GM12878 (cell line): ENCODE data around the gene CTSO. TPM values are rescaled to one million over a fixed set of nuclear protein-coding genes. Genes with fewer than 3 reads are reported as not detected.

ENCODE experiments used
- ATAC-seq: fragments of 200-7000 bp; cut with Tn5 transposase; 3 replicates; pipeline ENCODE4 v1.9.1; 2020; ENCODE audit warnings: mild to moderate bottlenecking, moderate library complexity
- BruUV-seq: library from RNA; stranded (reverse); fragments of 400-500 nt; replicated peaks from 2 replicates; lab custom pipeline; 2021; lab: Mats Ljungman, UMichigan
- CTCF ChIA-PET: fragments of 300-600 bp; sonication (Branson Sonifier 250); formaldehyde crosslinking; extraction: SDS; loops from one replicate; lab custom pipeline; 2021; ENCODE audit warnings: inconsistent platforms; lab: Yijun Ruan, JAX
- POLR2A ChIA-PET: fragments of 350-600 bp; formaldehyde crosslinking; extraction: SDS; loops from one replicate; lab custom pipeline; 2021; ENCODE audit warnings: inconsistent platforms; lab: Charles Lee
- RAD21 ChIA-PET: fragments of 300-600 bp; sonication (Branson Sonifier 250); formaldehyde crosslinking; loops from one replicate; lab custom pipeline; 2023; ENCODE audit warnings: antibody characterized with exemption; ENCODE audit not compliant: unreplicated experiment; lab: Charles Lee
- SMC1A ChIA-PET: fragments of 300-600 bp; sonication (Branson Sonifier 250); formaldehyde crosslinking; loops from one replicate; lab custom pipeline; 2023; ENCODE audit not compliant: unreplicated experiment, uncharacterized antibody; lab: Charles Lee
- DNase-seq: peaks from one replicate; pipeline ENCODE4 v3.0.0-alpha.2; 2011; ENCODE audit warnings: low read depth, low spot score
- FAIRE-seq: peaks from 3 replicates; lab custom pipeline; 2011; peaks lifted over from hg19 to GRCh38; lab: Jason Lieb, UNC
- H2AFZ ChIP-seq: 2 replicates; pipeline ENCODE4 v1.6.0; 2011; ENCODE audit warnings: low read depth, low read length, control low read depth; ENCODE audit not compliant: control insufficient read depth
- H3K27ac ChIP-seq: 2 replicates; pipeline ENCODE4 v1.5.1; 2011; ENCODE audit warnings: control low read depth; ENCODE audit not compliant: control insufficient read depth, insufficient read depth
- H3K27me3 ChIP-seq, 2 experiments: replicated peaks in 1 of 2; 2 replicates each; pipeline versions ENCODE4 v1.6.0 to v1.6.1; 2011; ENCODE audit warnings: low read length in 1 of 2; ENCODE audit not compliant: control insufficient read depth in 2 of 2, insufficient read depth in 2 of 2
- H3K36me3 ChIP-seq, 2 experiments: 2 replicates each; pipeline ENCODE4 v1.5.1; 2011; ENCODE audit warnings: low read length in 1 of 2; ENCODE audit not compliant: control insufficient read depth in 2 of 2, insufficient read depth in 2 of 2
- H3K4me1 ChIP-seq: 2 replicates; pipeline ENCODE4 v1.6.1; 2011; ENCODE audit warnings: mild to moderate bottlenecking, low read length, moderate library complexity, mixed read lengths; ENCODE audit not compliant: control insufficient read depth, insufficient read depth
- H3K4me2 ChIP-seq: 2 replicates; pipeline ENCODE4 v1.6.0; 2011; ENCODE audit warnings: control low read depth; ENCODE audit not compliant: control insufficient read depth, insufficient read depth
- H3K4me3 ChIP-seq: fragments of 200-600 bp; sonication (generic); 2 replicates; pipeline ENCODE4 v1.5.1; 2016
- H3K79me2 ChIP-seq: 2 replicates; pipeline ENCODE4 v1.6.0; 2011; ENCODE audit warnings: low read length; ENCODE audit not compliant: control insufficient read depth, insufficient read depth
- H3K9ac ChIP-seq: 2 replicates; pipeline ENCODE4 v1.8.0; 2011; ENCODE audit warnings: low read length, control low read depth, mixed read lengths; ENCODE audit not compliant: control insufficient read depth, insufficient read depth
- H3K9me3 ChIP-seq: replicated peaks from 3 replicates; pipeline ENCODE4 v1.5.1; 2011; ENCODE audit warnings: mild to moderate bottlenecking, low read length; ENCODE audit not compliant: control insufficient read depth, insufficient read depth
- H4K20me1 ChIP-seq: 2 replicates; pipeline ENCODE4 v1.6.0; 2011; ENCODE audit not compliant: control insufficient read depth, insufficient read depth
- BRCA1 ChIP-seq: IDR thresholded peaks from 2 replicates; pipeline ENCODE4 v1.6.1; 2011; ENCODE audit warnings: low read depth, low read length, improper control_type of control experiment
- CHD4 ChIP-seq: fragments of 200-600 bp; sonication (generic); IDR thresholded peaks from 2 replicates; pipeline ENCODE4 v1.6.1; 2016; ENCODE audit warnings: mild to moderate bottlenecking
- EZH2 ChIP-seq: IDR thresholded peaks from 2 replicates; pipeline ENCODE4 v1.6.1; 2012; ENCODE audit warnings: low read depth, mild to moderate bottlenecking, control low read depth, inconsistent platforms, low read length, borderline replicate concordance; ENCODE audit not compliant: control insufficient read depth
- JUND ChIP-seq: IDR thresholded peaks from 2 replicates; pipeline ENCODE4 v1.6.1; 2012; ENCODE audit warnings: low read depth, mild to moderate bottlenecking, low read length, improper control_type of control experiment, moderate library complexity
- PML ChIP-seq: IDR thresholded peaks from 2 replicates; pipeline ENCODE4 v1.6.1; 2012; ENCODE audit warnings: low read length, inconsistent platforms
- RAD51 ChIP-seq: fragments of 450-650 bp; IDR thresholded peaks from 2 replicates; pipeline ENCODE4 v1.6.1; 2016; ENCODE audit warnings: moderate library complexity, mild to moderate bottlenecking, inconsistent platforms
- RELA ChIP-seq: fragments of 450-650 bp; IDR thresholded peaks from 2 replicates; pipeline ENCODE4 v1.8.0; 2014; ENCODE audit warnings: borderline replicate concordance; ENCODE audit not compliant: partially characterized antibody
- SIX5 ChIP-seq: IDR thresholded peaks from 2 replicates; pipeline ENCODE4 v1.6.1; 2011; ENCODE audit warnings: mild to moderate bottlenecking, low read depth, low read length, moderate library complexity; ENCODE audit not compliant: severe bottlenecking
- SMAD5 ChIP-seq: IDR thresholded peaks from 2 replicates; pipeline ENCODE4 v1.6.1; 2016; ENCODE audit warnings: antibody characterized with exemption, low read depth
- STAT3 ChIP-seq: IDR thresholded peaks from 2 replicates; pipeline ENCODE4 v1.6.1; 2011; ENCODE audit warnings: low read depth, low read length, improper control_type of control experiment
- TBL1XR1 ChIP-seq: IDR thresholded peaks from 2 replicates; pipeline ENCODE4 v1.6.1; 2012; ENCODE audit warnings: low read depth, low read length, improper control_type of control experiment
- ZNF384 ChIP-seq: IDR thresholded peaks from 2 replicates; pipeline ENCODE4 v1.6.1; 2012; ENCODE audit warnings: low read depth, mild to moderate bottlenecking, low read length, improper control_type of control experiment, borderline replicate concordance
- ZNF622 ChIP-seq: fragments of 450-650 bp; IDR thresholded peaks from 2 replicates; pipeline ENCODE4 v1.6.1; 2017; ENCODE audit warnings: mild to moderate bottlenecking, inconsistent platforms
- in situ Hi-C: fragments of 300-500 bp; cut with MboI; formaldehyde crosslinking; loops from 9 replicates; pipeline ENCODE4 v1.14.3; 2018; ENCODE audit warnings: mixed read lengths
- intact Hi-C: fragments of 100-400 bp; cut with micrococcal nuclease; formaldehyde crosslinking; loops from one replicate; pipeline ENCODE4 v1.14.2; 2022; ENCODE audit not compliant: unreplicated experiment
- polyA plus RNA-seq, 11 experiments: library from polyadenylated mRNA; depleted of rRNA in 4 of 11; unstranded in 6 of 11; stranded (reverse) in 5 of 11; fragments of >200 nt; fragmentation: Nextera tagmentation in 4 of 11; fragmentation: Illumina TruSeq in 1 of 11; extraction: Ambion mirVana in 4 of 11; extraction: Trizol in 1 of 11; gene quantifications; 1 replicate in 1 of 11; 2 replicates in 10 of 11; pipeline versions ENCODE4 v1.2.1 to v1.2.3, GENCODE V29; 2011 to 2016; ENCODE audit warnings: inconsistent platforms in 2 of 11, missing spikeins in 2 of 11, low read depth in 1 of 11
- total RNA-seq, 4 experiments: library from RNA; depleted of rRNA in 3 of 4; stranded (reverse); fragments of >200 nt in 3 of 4; fragmentation: Illumina TruSeq in 1 of 4; extraction: Trizol in 1 of 4; gene quantifications; 2 replicates each; pipeline versions ENCODE4 v1.2.1 to v1.2.3, GENCODE V29; 2013 to 2021
- TF ChIP-seq, protein P1 (sequence below): IDR thresholded peaks from 2 replicates; pipeline ENCODE4 v1.6.1; 2012; ENCODE audit warnings: low read depth, low read length, improper control_type of control experiment
- TF ChIP-seq, protein P2 (sequence below): IDR thresholded peaks from 2 replicates; pipeline ENCODE4 v1.6.1; 2012; ENCODE audit warnings: low read depth, low read length, improper control_type of control experiment
- TF ChIP-seq, protein P3 (sequence below): IDR thresholded peaks from 2 replicates; pipeline ENCODE4 v1.6.1; 2012; ENCODE audit warnings: low read length, inconsistent platforms

CTSO gene
- total and polyA plus RNA-seq, 10 of the 15 experiments (the other 5 are each of a cell fraction or from before 2014, with no cell fraction given) = 3.9 to 9.7 (median 7.0) TPM

DNA sequence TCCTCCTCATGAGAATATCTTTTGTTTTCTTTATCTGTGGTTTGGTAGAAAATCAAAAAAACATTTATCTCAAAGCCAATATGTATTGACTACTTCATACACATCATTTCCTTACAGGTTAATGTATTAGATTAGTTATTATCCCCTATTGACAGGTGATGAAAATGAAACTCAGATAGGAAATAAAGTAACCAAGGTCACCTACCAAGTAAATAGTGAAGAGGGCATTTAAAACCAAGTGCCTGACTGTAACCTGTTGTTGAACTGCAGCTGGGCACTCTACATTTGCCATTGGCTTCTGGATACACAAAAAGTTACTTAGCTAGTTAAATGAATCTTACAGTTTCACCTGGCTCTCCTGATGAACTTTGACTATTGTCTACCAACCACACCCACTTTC lies 41.4 kb upstream of the CTSO start:
- RAD21 ChIA-PET = no interaction called here
- H3K4me3 ChIP-seq = no peak overlapping the region
- FAIRE-seq (no peak), ATAC-seq (peak; percentile 57), DNase-seq (no peak)
- no peak overlapping the region for H3K4me2 ChIP-seq
- SMC1A ChIA-PET = interaction anchor here (0.7 to 2.6 kb wide), 5 partner anchors 8 to 29 kb away, joined by 3 to 11 read pairs (median 4); no protein-coding TSS in a partner anchor
- intact Hi-C loops = no loop called here
- in situ Hi-C loops = no loop called here
- no TSS peak for BruUV-seq
- no peak overlapping the region for H2AFZ ChIP-seq
- H3K9ac ChIP-seq = no peak overlapping the region
- no peaks in the 10 kb centered on the region for H3K36me3 ChIP-seq
- H4K20me1 ChIP-seq = no peaks in the 10 kb centered on the region
- CTCF ChIA-PET = interaction anchor here (1.1 to 2.1 kb wide), 2 partner anchors 12 to 21 kb away, joined by 4 to 8 read pairs; no protein-coding TSS in a partner anchor
- no peaks in the 10 kb centered on the region for H3K4me1 ChIP-seq
- H3K27me3 ChIP-seq = no peaks in the 10 kb centered on the region
- no peak overlapping the region for H3K27ac ChIP-seq
- no peak for TF ChIP-seq SIX5
- TF ChIP-seq STAT3 = no peak
- TF ChIP-seq SMAD5 = no peak
- no peak for TF ChIP-seq TBL1XR1
- TF ChIP-seq JUND = no peak
- no peak for TF ChIP-seq ZNF622
- TF ChIP-seq PML = no peak
- TF ChIP-seq BRCA1 = no peak
- TF ChIP-seq EZH2 = no peak
- TF ChIP-seq, protein P1, sequence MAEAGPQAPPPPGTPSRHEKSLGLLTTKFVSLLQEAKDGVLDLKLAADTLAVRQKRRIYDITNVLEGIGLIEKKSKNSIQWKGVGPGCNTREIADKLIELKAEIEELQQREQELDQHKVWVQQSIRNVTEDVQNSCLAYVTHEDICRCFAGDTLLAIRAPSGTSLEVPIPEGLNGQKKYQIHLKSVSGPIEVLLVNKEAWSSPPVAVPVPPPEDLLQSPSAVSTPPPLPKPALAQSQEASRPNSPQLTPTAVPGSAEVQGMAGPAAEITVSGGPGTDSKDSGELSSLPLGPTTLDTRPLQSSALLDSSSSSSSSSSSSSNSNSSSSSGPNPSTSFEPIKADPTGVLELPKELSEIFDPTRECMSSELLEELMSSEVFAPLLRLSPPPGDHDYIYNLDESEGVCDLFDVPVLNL = no peak
- no peak for TF ChIP-seq RELA
- TF ChIP-seq CHD4 = no peak
- no peak for TF ChIP-seq ZNF384
- TF ChIP-seq, protein P2, sequence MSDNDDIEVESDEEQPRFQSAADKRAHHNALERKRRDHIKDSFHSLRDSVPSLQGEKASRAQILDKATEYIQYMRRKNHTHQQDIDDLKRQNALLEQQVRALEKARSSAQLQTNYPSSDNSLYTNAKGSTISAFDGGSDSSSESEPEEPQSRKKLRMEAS = no peak
- TF ChIP-seq, protein P3, sequence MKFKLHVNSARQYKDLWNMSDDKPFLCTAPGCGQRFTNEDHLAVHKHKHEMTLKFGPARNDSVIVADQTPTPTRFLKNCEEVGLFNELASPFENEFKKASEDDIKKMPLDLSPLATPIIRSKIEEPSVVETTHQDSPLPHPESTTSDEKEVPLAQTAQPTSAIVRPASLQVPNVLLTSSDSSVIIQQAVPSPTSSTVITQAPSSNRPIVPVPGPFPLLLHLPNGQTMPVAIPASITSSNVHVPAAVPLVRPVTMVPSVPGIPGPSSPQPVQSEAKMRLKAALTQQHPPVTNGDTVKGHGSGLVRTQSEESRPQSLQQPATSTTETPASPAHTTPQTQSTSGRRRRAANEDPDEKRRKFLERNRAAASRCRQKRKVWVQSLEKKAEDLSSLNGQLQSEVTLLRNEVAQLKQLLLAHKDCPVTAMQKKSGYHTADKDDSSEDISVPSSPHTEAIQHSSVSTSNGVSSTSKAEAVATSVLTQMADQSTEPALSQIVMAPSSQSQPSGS = no peak
- no peak for TF ChIP-seq RAD51
- TF ChIP-seq, all 136 proteins: peak for 0
- POLR2A ChIA-PET = no interaction called here
- no peaks in the 10 kb centered on the region for H3K79me2 ChIP-seq
- no peaks in the 10 kb centered on the region for H3K9me3 ChIP-seq
